HL-60 (cell line): Measurements from ENCODE around the gene GPR146.

Experiments used
- CTCF ChIP-seq: IDR thresholded peaks from one replicate; pipeline ENCODE4 v1.5.1; 2011; ENCODE audit warnings: low read length, control low read depth, inconsistent platforms; ENCODE audit not compliant: insufficient read depth
- GABPA ChIP-seq: IDR thresholded peaks from 2 replicates; pipeline ENCODE4 v1.6.1; 2012; ENCODE audit warnings: low read depth
- POLR2AphosphoS5 ChIP-seq: IDR thresholded peaks from 2 replicates; pipeline ENCODE4 v1.6.1; 2012; ENCODE audit warnings: low read depth
- REST ChIP-seq: IDR thresholded peaks from 2 replicates; pipeline ENCODE4 v1.6.1; 2012; ENCODE audit warnings: low read depth; ENCODE audit not compliant: insufficient replicate concordance

- TF ChIP-seq CTCF = no peak
- no peak for TF ChIP-seq GABPA
- TF ChIP-seq REST = peak; percentile 10
- TF ChIP-seq POLR2AphosphoS5 = peak; percentile 61
Observed at GRCh38 chr7:1041551-1042491, 2.5 kb upstream of the GPR146 start.
